PC-3 (cell line): Measurements from ENCODE around the gene HDGFL3.

Experiments used
- CTCF ChIP-seq: fragments of 300-600 bp; sonication (generic); conservative IDR thresholded peaks from 2 replicates; pipeline ENCODE4 v1.5.1; 2017; ENCODE audit warnings: antibody characterized with exemption, low read depth, mild to moderate bottlenecking, low read length
- EZH2 ChIP-seq: fragments of 300-600 bp; sonication (generic); IDR thresholded peaks from one replicate; pipeline ENCODE4 v1.6.1; 2017; ENCODE audit warnings: antibody characterized with exemption, mild to moderate bottlenecking, low read length; ENCODE audit not compliant: unreplicated experiment
- EZH2phosphoT487 ChIP-seq: fragments of 300-600 bp; sonication (generic); IDR thresholded peaks from 2 replicates; pipeline ENCODE4 v1.6.1; 2018; ENCODE audit warnings: mild to moderate bottlenecking, antibody characterized with exemption, low read length, borderline replicate concordance

GRCh38 chr15:83144771-83145170 is 62.9 kb downstream of the HDGFL3 start:
- no peak for TF ChIP-seq CTCF
- TF ChIP-seq EZH2phosphoT487 = no peak
- TF ChIP-seq EZH2 = no peak
